Smooth muscle cell (in vitro differentiated cells): ENCODE results near the gene MAB21L2. TPM values are rescaled to one million over a fixed set of nuclear protein-coding genes. Genes with fewer than 3 reads are reported as not detected.
"Not testable (repeated sequence)": the region's sequence is repeated elsewhere in the genome, so short reads cannot be mapped to it uniquely, and the experiment has no call there.

Experiments
- DNase-seq: peaks from one replicate; lab custom pipeline; 2025; ENCODE audit not compliant: unreplicated experiment; lab: John Stamatoyannopoulos, UW
- H2AFZ ChIP-seq: fragments of 200-600 bp; sonication (generic); 2 replicates; pipeline ENCODE4 v1.6.0; 2016; ENCODE audit warnings: antibody characterized with exemption, low read depth, mild to moderate bottlenecking
- H3F3A ChIP-seq: fragments of 200-600 bp; sonication (generic); 2 replicates; pipeline ENCODE4 v1.6.0; 2017; ENCODE audit warnings: antibody characterized with exemption, low read depth
- H3K27ac ChIP-seq: fragments of 200-600 bp; sonication (generic); 2 replicates; pipeline ENCODE4 v1.5.1; 2016; ENCODE audit warnings: low read depth, mild to moderate bottlenecking
- H3K27me3 ChIP-seq: fragments of 200-600 bp; sonication (generic); 2 replicates; pipeline ENCODE4 v1.6.1; 2016; ENCODE audit warnings: low read depth, mild to moderate bottlenecking
- H3K36me3 ChIP-seq: fragments of 200-600 bp; sonication (generic); 2 replicates; pipeline ENCODE4 v1.5.1; 2016; ENCODE audit warnings: low read depth
- H3K4me1 ChIP-seq: fragments of 200-600 bp; sonication (generic); 2 replicates; pipeline ENCODE4 v1.5.1; 2016; ENCODE audit warnings: low read depth
- H3K4me2 ChIP-seq: fragments of 200-600 bp; sonication (generic); 2 replicates; pipeline ENCODE4 v1.6.0; 2016; ENCODE audit warnings: mild to moderate bottlenecking
- H3K4me3 ChIP-seq: fragments of 200-600 bp; sonication (generic); 2 replicates; pipeline ENCODE4 v1.5.1; 2016; ENCODE audit warnings: mild to moderate bottlenecking
- H3K79me2 ChIP-seq: fragments of 200-600 bp; sonication (generic); 2 replicates; pipeline ENCODE4 v1.6.0; 2016; ENCODE audit warnings: low read depth, mild to moderate bottlenecking
- H3K9ac ChIP-seq: fragments of 200-600 bp; sonication (generic); 2 replicates; pipeline ENCODE4 v1.6.0; 2016; ENCODE audit warnings: low read depth
- H3K9me3 ChIP-seq: fragments of 200-600 bp; sonication (generic); replicated peaks from 2 replicates; pipeline ENCODE4 v1.5.1; 2016; ENCODE audit warnings: low read depth
- H4K20me1 ChIP-seq: fragments of 200-600 bp; sonication (generic); 2 replicates; pipeline ENCODE4 v1.6.0; 2016; ENCODE audit warnings: low read depth
- CTCF ChIP-seq: fragments of 200-600 bp; sonication (generic); IDR thresholded peaks from 2 replicates; pipeline ENCODE4 v1.5.1; 2017; ENCODE audit warnings: borderline replicate concordance, mild to moderate bottlenecking, antibody characterized with exemption; ENCODE audit not compliant: insufficient read depth, poor library complexity, severe bottlenecking
- WGBS: methylation state at CpG from one replicate; pipeline ENCODE4 v1.1.7; 2016; ENCODE audit warnings: low lambda C conversion rate; 5-methylcytosine and 5-hydroxymethylcytosine counted together
- polyA plus RNA-seq: library from polyadenylated mRNA; unstranded; fragments of >200 nt; fragmentation: Nextera tagmentation; extraction: Ambion mirVana; gene quantifications from 2 replicates; pipeline ENCODE4 v1.2.1, GENCODE V29; 2016
- total RNA-seq: library from RNA; depleted of rRNA; stranded (reverse); fragments of >200 nt; gene quantifications from 2 replicates; pipeline ENCODE4 v1.2.3, GENCODE V29; 2014

Gene MAB21L2
- total and polyA plus RNA-seq, 2 experiments from 2014 or later = 0.17 to 1.7 TPM

DNA sequence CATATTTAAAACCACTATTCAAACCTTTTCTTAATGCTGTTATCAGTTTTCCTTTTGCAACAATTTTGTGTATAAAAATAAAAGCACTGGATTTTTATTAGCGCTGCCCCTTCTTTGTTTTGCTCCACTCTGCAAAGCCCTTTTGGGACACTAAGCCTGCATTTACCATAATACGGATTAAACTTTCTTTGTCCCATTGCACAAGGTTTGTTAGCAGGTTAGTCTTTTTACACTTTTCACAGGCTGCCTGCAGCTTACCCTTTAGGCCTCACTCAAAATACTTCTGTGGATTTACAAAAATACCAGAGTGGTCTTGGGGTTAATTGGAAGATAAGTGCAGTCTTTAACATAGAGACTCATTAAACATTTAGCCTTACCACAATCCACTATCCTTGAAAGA is 35.7 kb upstream of the MAB21L2 start:
- Histone ChIP-seq H3K4me2 (no peak overlapping the region), H3K79me2 (no peaks in the 10 kb centered on the region), H3K36me3 (no peaks in the 10 kb centered on the region), H3F3A (no peaks in the 10 kb centered on the region), H2AFZ (no peak overlapping the region), H3K9me3 (no peaks in the 10 kb centered on the region), H3K27me3 (no peaks in the 10 kb centered on the region), H4K20me1 (no peaks in the 10 kb centered on the region), H3K4me3 (no peak overlapping the region), H3K9ac (no peak overlapping the region), H3K27ac (no peak overlapping the region), H3K4me1 (peaks cover 68% of the 10 kb centered on the region)
- no peak for DNase-seq
- no peak for TF ChIP-seq CTCF
- WGBS = 100% methylated on average over 2 of the region's 2 CpGs

DNA sequence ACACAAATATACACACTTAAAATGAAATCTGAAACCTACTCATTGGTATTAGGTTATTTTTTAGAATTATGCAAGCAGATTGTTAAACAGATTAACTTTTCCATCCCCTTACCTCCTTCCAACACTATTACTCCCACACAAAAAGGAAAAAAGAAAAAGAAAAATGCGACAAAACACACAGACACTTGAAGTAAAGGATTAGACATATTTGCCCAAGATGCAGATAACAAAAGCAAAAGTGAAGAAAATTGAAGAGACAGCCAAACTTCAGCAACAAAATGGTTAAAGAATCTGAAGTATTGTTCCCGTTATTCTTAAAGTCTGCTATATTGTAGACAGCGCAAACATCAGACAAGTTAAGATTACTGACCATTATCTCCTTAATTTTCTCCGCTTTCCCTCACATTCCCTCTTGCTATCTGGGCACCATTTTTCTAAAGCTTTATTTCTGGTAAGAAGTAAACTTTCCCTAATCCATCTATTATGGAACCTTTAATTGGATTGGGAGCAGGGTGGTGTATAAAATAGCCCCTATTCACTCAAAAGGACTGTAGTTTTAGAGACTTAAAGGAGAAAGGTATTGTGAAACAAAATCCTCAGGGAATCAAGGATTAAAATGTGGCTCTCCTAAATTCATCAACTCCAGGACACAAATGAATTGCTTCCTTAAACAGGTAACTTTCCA is 34.7 kb upstream of the MAB21L2 start:
- Histone ChIP-seq H3K4me1 (peaks cover 58% of the 10 kb centered on the region), H3K27ac (no peak overlapping the region), H3K4me3 (no peak overlapping the region), H3K4me2 (no peak overlapping the region), H3F3A (no peaks in the 10 kb centered on the region), H3K27me3 (no peaks in the 10 kb centered on the region), H3K36me3 (no peaks in the 10 kb centered on the region), H3K79me2 (no peaks in the 10 kb centered on the region), H3K9ac (no peak overlapping the region), H2AFZ (no peak overlapping the region), H3K9me3 (no peaks in the 10 kb centered on the region), H4K20me1 (no peaks in the 10 kb centered on the region)
- WGBS = 71% methylated on average over 4 of the region's 4 CpGs
- TF ChIP-seq CTCF = no peak
- DNase-seq = no peak

DNA sequence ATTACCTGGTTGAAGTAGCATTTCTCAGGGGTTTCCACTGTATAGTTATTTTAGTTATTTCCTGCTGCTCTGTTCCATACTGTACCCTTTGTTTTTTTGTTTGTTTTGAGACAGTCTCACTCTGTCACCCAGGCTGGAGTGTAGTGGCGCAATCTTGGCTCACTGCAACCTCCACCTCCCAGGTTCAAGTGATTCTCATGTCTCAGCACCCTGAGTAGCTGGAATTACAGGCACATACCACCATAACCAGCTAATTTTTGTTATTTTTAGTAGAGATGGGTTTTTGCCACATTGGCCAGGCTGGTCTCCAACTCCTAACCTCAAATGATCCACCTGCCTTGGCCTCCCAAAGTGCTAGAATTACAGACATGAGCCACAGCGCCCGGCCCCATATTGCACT is 24.1 kb upstream of the MAB21L2 start:
- not testable (repeated sequence) for H3K9ac ChIP-seq, H3K4me2 ChIP-seq, H3K27ac ChIP-seq, H2AFZ ChIP-seq, H3K27me3 ChIP-seq, H3K4me3 ChIP-seq, H3F3A ChIP-seq, H3K9me3 ChIP-seq, H3K79me2 ChIP-seq, H3K4me1 ChIP-seq, DNase-seq, H3K36me3 ChIP-seq, H4K20me1 ChIP-seq
- WGBS = 98% methylated on average over 3 of the region's 3 CpGs

- no peak overlapping the region for H3K4me3 ChIP-seq
Measured at GRCh38 chr4:150561143-150561737, 20.7 kb upstream of the MAB21L2 start.

More at GRCh38 chr4:150561143-150561737, 20.7 kb upstream of the MAB21L2 start:
- Histone ChIP-seq H3K27me3 (no peaks in the 10 kb centered on the region), H3K79me2 (no peaks in the 10 kb centered on the region), H3K9ac (no peak overlapping the region), H2AFZ (no peak overlapping the region), H3K4me1 (no peaks in the 10 kb centered on the region), H3K36me3 (no peaks in the 10 kb centered on the region), H4K20me1 (no peaks in the 10 kb centered on the region), H3K4me2 (no peak overlapping the region), H3K9me3 (no peaks in the 10 kb centered on the region), H3F3A (no peaks in the 10 kb centered on the region), H3K27ac (no peak overlapping the region)
- TF ChIP-seq CTCF = no peak
- no peak for DNase-seq
- WGBS = 94% methylated on average over 2 of the region's 2 CpGs
